SK-N-SH (cell line): ENCODE results near the gene PRDX5.

Experiments used
- EP300 ChIP-seq, 2 experiments: IDR thresholded peaks; 2 replicates each; pipeline versions ENCODE4 v1.4.0 to v1.6.1; 2012; ENCODE audit warnings: borderline replicate concordance in 1 of 2, low read depth in 1 of 2, low read length in 1 of 2
- EZH2phosphoT487 ChIP-seq: fragments of 200-600 bp; sonication (generic); IDR thresholded peaks from 2 replicates; pipeline ENCODE4 v1.6.1; 2017; ENCODE audit warnings: low read depth, mixed run types, mild to moderate bottlenecking, antibody characterized with exemption, moderate library complexity, borderline replicate concordance
- GATA2 ChIP-seq: sonication (generic); formaldehyde crosslinking; IDR thresholded peaks from 2 replicates; pipeline ENCODE4 v1.5.0; 2020; ENCODE audit warnings: mild to moderate bottlenecking, missing genetic modification reagents
- JUND ChIP-seq: IDR thresholded peaks from 2 replicates; pipeline ENCODE4 v1.4.0; 2012
- TF ChIP-seq, protein P1 (sequence below): fragments of 200-600 bp; sonication (generic); IDR thresholded peaks from 2 replicates; pipeline ENCODE4 v1.6.1; 2017; ENCODE audit warnings: antibody characterized with exemption, mild to moderate bottlenecking, moderate library complexity

DNA sequence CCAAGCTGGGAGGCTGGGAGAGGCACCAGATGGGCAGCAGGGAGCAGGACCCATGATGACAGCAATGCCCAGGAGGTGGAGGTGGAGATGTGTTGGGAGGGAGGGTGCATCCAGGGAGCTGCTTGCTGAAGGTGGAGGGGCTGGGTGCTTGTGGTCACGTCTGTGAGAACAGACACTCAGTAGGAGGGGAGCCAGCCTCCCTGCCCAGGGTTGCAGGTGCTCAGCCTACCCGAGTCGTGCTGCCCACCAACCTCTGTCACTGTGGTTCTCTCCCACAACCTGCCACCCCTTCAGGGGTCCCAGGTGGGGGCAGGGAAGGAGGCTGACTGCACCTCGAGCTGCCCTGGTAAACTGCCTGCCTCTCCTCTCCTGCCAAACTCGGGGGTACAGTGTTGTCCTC, 5.5 kb downstream of the PRDX5 start:
- TF ChIP-seq, protein P1, sequence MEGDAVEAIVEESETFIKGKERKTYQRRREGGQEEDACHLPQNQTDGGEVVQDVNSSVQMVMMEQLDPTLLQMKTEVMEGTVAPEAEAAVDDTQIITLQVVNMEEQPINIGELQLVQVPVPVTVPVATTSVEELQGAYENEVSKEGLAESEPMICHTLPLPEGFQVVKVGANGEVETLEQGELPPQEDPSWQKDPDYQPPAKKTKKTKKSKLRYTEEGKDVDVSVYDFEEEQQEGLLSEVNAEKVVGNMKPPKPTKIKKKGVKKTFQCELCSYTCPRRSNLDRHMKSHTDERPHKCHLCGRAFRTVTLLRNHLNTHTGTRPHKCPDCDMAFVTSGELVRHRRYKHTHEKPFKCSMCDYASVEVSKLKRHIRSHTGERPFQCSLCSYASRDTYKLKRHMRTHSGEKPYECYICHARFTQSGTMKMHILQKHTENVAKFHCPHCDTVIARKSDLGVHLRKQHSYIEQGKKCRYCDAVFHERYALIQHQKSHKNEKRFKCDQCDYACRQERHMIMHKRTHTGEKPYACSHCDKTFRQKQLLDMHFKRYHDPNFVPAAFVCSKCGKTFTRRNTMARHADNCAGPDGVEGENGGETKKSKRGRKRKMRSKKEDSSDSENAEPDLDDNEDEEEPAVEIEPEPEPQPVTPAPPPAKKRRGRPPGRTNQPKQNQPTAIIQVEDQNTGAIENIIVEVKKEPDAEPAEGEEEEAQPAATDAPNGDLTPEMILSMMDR = no peak
- no peak for TF ChIP-seq GATA2 (CRISPR knock-in tag)
- TF ChIP-seq EZH2phosphoT487 = no peak
- TF ChIP-seq JUND = no peak
- TF ChIP-seq EP300 (IDR thresholded peaks at IDR 0.05; ENCODE audit: borderline replicate concordance in 1 of 2, low read depth in 1 of 2, low read length in 1 of 2) = no peak
